WI38 (cell line): ENCODE results near the gene SH2D3C.
A peak's percentile ranks its signal among the peaks of the same experiment; 100 is the strongest.

Experiments used
- H3K4me3 ChIP-seq: 2 replicates; pipeline ENCODE4 v1.5.1; 2011; ENCODE audit warnings: low read depth, mild to moderate bottlenecking, control low read depth, low read length
- TF ChIP-seq, protein P1 (sequence below): IDR thresholded peaks from 2 replicates; pipeline ENCODE4 v1.5.1; 2012; ENCODE audit warnings: low read depth, mild to moderate bottlenecking, control low read depth, low read length

The SH2D3C gene

DNA sequence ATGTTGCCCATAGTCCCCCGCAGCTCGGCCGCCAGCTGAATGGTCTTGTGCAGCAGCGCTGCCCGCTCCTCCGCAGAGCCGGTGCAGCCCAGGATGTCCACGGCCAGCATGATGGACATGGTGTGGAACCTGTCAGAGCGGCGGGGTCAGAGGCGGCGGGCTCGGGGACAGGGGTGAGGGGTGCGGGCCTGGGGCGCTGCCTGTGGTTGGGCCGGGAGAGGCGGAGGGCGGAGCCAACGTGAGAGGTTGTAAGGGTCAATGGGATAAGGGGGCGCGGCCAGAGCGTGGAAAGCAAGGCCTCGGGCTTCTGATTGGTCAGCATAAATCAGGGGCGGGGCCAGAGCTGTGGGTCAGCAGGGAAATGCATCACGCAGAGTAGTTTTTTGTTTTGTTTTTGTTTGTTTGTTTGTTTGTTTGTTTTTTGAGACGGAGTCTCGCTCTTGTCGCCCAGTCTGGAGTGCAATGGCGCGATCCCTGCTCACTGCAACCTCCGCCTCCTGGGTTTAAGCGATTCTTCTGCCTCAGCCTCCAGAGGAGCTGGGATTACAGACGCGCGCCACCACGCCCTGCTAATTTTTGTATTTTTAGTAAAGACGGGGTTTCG lies 36.5 kb downstream of the SH2D3C start:
- H3K4me3 ChIP-seq = no peak overlapping the region
- TF ChIP-seq, protein P1, sequence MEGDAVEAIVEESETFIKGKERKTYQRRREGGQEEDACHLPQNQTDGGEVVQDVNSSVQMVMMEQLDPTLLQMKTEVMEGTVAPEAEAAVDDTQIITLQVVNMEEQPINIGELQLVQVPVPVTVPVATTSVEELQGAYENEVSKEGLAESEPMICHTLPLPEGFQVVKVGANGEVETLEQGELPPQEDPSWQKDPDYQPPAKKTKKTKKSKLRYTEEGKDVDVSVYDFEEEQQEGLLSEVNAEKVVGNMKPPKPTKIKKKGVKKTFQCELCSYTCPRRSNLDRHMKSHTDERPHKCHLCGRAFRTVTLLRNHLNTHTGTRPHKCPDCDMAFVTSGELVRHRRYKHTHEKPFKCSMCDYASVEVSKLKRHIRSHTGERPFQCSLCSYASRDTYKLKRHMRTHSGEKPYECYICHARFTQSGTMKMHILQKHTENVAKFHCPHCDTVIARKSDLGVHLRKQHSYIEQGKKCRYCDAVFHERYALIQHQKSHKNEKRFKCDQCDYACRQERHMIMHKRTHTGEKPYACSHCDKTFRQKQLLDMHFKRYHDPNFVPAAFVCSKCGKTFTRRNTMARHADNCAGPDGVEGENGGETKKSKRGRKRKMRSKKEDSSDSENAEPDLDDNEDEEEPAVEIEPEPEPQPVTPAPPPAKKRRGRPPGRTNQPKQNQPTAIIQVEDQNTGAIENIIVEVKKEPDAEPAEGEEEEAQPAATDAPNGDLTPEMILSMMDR = no peak

DNA sequence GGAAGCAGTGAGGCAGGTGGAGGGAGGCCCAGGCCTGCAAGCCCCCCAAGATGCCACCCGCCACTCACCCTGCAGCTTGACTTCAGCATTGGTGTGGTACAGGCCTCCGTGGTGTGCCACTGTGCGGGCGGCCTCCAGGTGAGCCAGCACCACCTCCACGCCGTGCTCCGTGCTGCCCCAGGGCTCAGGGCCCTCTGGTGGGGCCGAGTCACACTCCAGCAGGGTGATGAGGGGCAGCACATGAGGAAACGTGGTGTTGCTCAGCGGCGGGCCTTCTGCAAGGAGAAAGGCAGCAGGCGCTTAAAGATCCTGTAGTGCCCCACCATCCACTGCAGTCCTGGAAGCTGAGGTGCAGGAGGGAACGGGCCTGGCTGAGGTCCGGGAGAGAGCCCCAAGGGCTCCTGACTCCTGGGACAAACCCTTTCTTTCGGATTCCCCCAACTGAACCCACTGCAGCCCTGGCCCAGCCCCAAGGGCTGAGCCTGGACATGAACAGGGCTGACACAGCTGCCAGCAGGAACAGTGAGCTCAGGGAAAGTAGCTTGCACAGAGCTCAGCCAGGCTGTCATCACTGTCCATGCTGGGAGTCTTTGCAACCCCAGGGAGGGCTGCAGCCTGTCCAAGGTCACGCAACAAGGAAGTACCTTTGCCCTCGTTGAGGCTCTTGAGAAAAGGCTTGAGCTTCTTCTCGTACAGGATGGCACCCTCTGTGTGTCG lies 38.7 kb downstream of the SH2D3C start:
- TF ChIP-seq, protein P1 = no peak
- no peak overlapping the region for H3K4me3 ChIP-seq

DNA sequence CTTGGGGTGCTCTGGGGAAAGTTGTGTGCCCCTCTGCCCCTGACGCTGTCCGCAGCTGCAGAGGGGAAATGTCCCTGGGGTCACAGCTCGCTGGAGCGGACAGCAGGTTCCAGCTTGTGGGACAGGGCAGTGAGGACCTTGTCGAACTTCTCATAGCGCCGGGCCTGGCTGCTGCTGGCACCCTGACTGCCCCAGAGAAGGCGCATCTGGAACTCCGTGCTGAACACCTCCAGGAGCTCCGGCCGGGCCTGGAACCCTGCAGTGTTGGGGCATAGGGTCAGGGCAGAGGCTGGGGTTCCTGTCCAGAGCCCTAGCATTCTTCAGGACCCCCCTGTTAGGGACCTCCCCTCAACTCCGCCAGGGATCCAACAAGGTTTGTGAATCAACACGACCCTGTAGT lies 39.8 kb downstream of the SH2D3C start:
- no peak overlapping the region for H3K4me3 ChIP-seq
- TF ChIP-seq, protein P1 = no peak

DNA sequence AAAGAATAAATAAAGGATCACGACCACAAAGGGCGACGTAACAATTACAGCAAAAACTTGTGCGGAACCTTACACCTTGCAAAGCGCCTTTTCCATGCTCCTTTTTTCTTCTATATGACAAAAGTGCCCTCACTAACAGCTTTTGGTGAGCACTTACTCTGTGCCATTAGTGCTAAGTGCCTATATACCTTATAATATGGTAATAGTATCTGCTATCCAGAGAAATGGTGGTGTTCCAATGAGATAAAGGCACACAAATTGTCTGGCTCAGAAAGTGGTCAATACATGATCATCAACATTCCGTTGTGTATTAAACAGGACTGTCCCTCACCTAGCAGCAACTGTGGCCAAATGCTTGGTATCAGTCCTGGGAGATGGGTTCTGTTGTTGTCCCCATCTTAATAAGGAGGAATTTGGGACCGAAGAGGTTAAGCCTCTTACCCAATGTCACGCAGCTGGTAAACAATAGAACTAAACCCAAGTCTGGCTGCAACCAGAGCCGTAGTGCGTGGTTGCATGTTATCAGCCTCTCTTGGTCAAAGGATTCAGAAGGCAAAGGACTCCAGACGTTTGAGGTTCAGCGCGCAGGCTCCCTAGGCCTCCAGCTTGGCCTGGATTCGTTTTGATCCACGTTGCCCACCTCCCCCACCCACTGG lies 42.8 kb downstream of the SH2D3C start:
- H3K4me3 ChIP-seq = no peak overlapping the region
- TF ChIP-seq, protein P1 = no peak

DNA sequence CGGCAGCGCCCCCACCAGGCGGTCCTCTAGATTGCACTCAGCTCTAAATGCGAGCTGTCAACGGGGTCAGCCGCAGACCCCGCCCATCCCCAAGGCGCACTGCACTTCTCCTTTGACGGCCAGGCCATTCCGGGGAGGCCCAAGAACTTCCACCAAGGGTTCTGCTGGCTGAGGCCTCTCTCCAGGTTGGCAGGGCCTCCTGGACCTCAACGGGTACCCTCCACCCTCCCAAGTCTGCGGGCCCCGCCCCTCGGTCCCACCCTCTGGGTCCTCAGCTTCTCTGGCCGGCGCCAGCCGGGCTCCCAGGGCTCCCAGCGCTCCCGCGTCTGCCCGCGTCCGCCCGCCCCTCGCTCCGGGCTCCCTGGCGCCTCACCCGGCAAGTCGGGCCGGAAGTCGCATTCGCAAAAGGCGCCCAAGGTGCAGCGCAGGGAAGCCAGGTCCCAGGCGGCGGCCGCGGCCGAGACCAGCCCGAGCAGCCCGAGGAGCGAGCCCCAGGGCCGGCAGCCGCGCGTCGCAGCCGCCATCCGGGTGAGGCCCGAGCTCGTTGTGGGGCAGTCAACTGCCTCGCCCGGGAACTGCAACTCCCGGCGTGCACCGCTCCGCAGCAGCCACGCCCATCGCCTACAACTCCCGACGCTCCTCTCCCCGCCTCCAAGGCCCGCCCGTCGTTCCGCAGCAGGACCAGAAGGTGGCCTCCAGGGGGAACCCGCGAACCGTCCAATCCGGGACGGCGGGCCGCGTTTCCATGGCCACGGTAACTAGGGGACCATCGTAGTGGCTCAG lies 43.5 kb downstream of the SH2D3C start, which contains the start of gene TOR2A:
TOR2A (minus strand) TSS at position 548 of the 783 bp plus-strand sequence; CDS start at position 524, 24 bp downstream.
- TF ChIP-seq, protein P1 = peak; percentile 91
- peak within 1 kb of the TSS; percentile 63 for H3K4me3 ChIP-seq

DNA sequence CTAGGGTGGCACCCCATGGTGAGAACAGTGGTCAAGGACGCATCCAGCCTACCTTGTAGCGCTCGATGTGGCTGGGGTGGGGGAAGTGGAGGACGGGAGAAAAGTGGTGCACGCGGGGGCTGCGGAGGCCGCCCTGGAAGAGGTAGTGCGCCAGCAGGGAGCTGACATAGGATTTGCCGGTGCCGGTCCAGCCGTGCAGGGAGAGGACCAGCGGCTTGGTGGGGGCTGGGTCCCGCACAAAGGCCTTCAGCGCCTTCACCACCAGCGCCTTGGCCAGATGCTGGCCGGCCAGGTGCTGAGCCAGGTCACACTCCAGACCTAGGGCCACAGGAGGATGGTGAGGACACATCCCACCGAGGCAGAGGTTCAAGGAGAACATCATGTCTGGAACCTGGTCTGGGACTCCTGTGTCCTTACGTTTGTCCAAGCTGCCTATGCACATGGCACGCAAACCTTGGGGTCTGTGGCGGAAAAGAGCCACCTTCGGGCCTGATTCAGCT lies 44.2 kb downstream of the SH2D3C start:
- peak overlapping the region; percentile 63 for H3K4me3 ChIP-seq
- TF ChIP-seq, protein P1 = no peak; the same call in 1 of the 2 replicates
